COR-L47 (cell line): Measurements from ENCODE around the gene HPD.
"Not testable (repeated sequence)": the region's sequence is repeated elsewhere in the genome, so short reads cannot be mapped to it uniquely, and the experiment has no call there.

Source experiments
- DNase-seq: peaks from one replicate; lab custom pipeline; 2025; lab: John Stamatoyannopoulos, UW

The HPD gene

DNA sequence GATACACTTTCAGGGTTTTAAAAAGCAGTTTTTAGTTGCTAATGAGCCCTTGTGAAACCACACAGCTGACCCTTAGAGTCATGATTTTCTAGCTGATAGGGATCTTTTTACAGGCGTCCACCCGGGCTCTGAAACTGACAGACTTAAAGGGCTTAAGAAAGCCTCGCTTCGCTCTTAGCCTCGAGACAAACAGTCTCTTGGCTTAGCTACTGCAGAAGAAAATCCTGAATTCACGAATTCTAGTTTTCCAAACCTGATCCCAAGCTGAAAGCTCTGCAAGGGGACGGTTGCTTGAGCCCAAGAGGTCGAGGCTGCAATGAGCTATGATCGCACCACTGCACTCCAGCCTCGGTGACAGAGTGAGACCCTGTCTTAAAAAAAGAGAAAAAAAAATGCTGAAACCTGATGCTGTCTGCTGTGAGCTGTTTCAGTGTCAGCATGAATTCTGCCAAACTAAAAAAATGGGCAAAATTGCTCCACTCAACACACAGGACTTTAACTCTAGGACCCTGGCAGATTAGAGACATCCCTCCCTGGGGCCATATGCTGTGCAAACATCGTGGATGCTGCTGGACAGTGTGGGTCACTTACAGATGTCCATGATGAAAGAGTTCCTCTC lies 3.1 kb upstream of the HPD start:
- no peak for DNase-seq

GRCh38 chr12:121860699-121861098 lies 2.0 kb upstream of the HPD start:
- not testable (repeated sequence) for DNase-seq

- DNase-seq: no peak
These were observed 1.6 kb upstream of the HPD start for GRCh38 chr12:121860257-121860656.

DNA sequence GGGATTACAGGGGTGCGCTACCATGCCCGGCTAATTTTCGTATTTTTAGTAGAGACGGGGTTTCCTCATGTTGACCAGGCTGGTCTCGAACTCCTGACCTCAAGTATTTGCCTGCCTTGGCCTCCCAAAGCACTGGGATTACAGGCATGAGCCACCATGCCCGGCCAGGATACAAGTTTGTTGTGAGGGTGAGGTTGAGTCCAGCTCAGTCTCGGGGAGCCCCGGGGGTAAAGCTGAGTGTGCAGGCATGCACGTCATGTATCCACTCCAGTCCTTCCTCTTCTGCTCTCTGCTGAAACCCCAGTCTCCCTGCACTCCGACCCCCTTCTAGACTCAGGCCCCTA lies 369 bp downstream of the HPD start:
- DNase-seq: no peak

- DNase-seq: no peak
These were observed 1.1 kb downstream of the HPD start for GRCh38 chr12:121857322-121858246.

GRCh38 chr12:121852392-121852791 lies 6.3 kb downstream of the HPD start:
- DNase-seq: not testable (repeated sequence)

- DNase-seq: no peak
These were observed 9.0 kb downstream of the HPD start for GRCh38 chr12:121849665-121850064.

DNA sequence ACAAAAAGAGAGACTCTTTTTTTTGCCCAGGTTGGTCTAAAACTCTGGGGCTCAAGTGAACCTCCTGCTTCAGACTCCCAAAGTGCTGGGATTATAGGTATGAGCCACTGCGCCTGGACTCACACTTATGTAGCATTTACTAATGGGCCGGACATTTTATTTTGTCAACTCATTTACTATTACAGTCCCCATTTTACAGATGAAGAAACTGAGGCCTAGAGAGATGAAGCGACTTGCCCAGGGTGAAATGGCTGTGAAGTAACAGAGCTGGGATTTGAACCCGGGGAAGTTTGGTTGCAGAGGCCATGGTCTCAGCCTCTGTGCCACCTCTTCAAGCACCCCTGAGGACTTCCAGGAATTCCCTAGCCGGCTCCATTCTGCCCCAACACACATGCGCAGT lies 9.4 kb downstream of the HPD start:
- DNase-seq: no peak

GRCh38 chr12:121845701-121846100 lies 13.0 kb downstream of the HPD start:
- DNase-seq: no peak

- no peak for DNase-seq
These were observed 15.2 kb downstream of the HPD start for GRCh38 chr12:121843236-121843982.

DNA sequence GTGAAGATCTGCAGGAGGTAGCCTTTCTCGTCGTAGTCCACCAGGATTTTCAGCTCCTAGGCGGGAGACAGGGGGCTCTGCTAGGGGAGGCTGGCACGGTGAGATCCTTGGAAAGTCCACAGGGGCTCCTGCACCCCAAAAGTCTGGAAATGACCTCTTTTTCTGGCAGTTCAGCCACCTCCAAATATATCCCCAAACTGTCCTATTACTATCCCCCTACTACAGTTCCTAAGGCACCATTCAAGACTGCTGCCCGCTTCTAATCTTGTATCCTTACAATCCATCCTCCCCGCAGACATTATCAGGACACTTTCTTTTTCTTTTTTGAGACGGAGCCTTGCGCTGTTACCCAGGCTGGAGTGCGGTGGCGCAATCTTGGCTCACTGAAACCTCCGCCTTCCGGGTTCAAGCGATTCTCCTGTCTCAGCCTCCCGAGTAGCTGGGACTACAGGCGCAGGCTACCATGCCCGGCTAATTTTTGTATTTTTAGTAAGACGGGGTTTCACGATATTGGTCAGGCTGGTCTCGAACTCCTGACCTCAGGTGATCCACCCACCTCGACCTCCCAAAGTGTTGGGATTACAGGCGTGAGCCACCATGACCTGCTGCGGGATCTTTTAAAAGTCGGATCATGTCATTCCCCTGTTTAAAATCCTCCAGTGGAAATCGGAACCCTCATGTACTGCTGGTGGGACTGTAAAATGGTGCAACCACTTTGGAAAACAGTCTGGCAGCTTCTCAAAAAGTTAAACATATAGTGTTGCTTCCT lies 18.5 kb downstream of the HPD start:
- no peak for DNase-seq

- peak; percentile 98 for DNase-seq
These were observed 19.3 kb downstream of the HPD start for GRCh38 chr12:121839106-121839992.

DNA sequence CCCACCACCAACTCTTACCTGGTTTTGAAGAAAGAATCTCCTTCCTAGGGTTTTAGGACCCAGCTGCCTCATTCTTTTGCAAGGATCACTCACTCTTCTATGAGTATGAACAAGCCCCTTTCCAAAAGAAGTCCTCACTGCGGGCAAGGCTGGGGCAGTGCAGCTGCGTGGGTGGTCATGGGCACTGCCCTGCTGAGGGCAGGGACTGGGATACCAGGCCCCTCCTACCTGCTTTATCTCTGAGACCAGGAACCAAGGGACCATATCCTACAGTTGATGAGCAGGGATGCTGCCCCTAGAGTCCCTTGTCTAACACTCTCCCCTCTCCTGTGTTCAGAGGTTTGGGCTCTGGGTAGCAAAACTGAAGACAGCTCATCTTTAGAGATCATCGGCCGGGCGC lies 20.5 kb downstream of the HPD start:
- DNase-seq: no peak

DNA sequence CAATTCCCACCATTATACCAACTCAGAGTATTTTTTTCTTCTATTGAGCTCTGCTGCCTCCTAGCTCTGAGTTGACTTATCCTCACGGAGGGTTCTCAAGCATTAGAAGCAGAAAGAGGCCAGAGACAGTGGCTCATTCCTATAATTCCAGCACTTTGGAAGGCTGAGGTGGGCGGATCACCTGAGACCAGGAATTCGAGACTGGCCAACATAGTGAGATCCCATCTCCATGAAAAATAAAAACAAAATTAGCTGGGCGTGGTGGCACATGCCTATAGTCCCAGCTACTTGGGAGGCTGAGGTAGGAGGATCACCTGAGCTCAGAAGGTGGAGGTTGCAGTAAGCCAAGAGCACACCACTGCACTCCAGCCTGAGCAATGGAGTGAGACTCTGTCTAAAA lies 21.0 kb downstream of the HPD start:
- DNase-seq: no peak

GRCh38 chr12:121831571-121832245 lies 27.0 kb downstream of the HPD start:
- no peak for DNase-seq

GRCh38 chr12:121830588-121831265 lies 27.9 kb downstream of the HPD start:
- DNase-seq: no peak

GRCh38 chr12:121830134-121830533 lies 28.5 kb downstream of the HPD start:
- no peak for DNase-seq

DNA sequence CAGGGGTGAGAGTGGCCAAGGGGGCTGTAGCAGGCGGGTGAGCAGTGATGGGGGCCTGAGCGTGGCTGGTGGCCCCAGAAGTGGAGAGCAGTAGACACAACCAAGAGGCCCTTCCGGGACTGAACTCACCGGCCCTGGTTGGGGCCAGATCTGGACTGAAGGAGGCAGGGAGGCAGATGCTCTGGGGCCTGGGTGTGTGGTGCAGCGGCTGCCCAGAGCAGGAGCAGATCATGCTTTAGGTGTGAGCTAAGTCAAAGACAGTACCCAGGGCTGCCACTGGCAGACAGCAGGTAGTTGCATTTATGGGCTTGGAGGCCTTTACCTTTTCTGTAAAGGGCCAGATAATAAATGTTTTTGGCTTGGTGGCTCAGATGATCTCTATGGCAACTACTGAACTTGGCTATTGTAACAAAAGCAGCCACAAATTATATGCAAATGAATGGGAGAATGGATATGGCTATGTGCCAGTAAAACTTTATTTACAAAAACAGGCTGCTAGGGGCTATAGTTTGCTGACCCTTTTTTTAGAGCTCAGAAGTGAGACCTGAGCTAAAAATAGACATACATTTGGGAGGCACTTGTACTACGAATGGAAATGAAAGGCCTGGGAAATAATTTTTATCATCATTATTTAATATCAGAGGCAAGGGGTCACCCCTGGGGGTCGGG lies 29.3 kb downstream of the HPD start:
- DNase-seq: peak; percentile 83

DNA sequence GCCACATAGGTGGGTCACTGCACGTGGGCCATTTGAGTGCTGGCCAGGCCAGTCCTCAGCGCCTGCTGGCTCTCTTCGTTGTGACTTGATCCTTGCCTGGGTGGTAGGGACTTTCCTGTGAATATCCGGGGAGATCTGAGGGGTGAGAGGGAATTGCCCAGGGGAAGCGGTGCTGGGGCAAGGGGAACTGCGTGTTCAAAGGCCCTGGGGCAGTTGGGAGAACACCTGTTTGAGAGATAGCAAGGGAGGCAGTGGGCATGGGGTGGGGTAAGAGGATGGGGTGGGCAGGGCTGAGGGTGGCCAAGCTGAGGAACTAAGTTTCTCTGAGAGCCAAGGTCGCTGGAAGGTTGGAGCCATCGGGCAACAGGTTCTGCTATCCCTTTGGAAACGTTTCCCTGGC lies 29.8 kb downstream of the HPD start:
- no peak for DNase-seq
